IMR-90 (cell line): ENCODE data around the gene UNKL. TPM values are rescaled to one million over a fixed set of nuclear protein-coding genes. Genes with fewer than 3 reads are reported as not detected.

Source experiments
- ATAC-seq: fragments of 200-7000 bp; cut with Tn5 transposase; 2 replicates; pipeline ENCODE4 v1.9.1; 2020; ENCODE audit warnings: low read depth, mild to moderate bottlenecking, moderate library complexity
- BruUV-seq: library from RNA; stranded (reverse); fragments of 400-500 nt; replicated peaks from 2 replicates; lab custom pipeline; 2021; lab: Mats Ljungman, UMichigan
- CTCF ChIA-PET: fragments of 300-600 bp; formaldehyde crosslinking; extraction: SDS; loops from one replicate; lab custom pipeline; 2021; ENCODE audit warnings: antibody characterized with exemption; lab: Yijun Ruan, JAX
- POLR2A ChIA-PET: fragments of 300-600 bp; sonication (Branson Sonifier 250); formaldehyde crosslinking; loops from one replicate; lab custom pipeline; 2022; ENCODE audit warnings: antibody characterized with exemption; ENCODE audit not compliant: unreplicated experiment; lab: Charles Lee
- DNase-seq: peaks from one replicate; pipeline ENCODE4 v3.0.0; 2013
- H2AFZ ChIP-seq: replicated peaks from 2 replicates; pipeline ENCODE3; 2013; ENCODE audit warnings: low read length, mild to moderate bottlenecking; ENCODE audit not compliant: poor library complexity
- H2AK5ac ChIP-seq: 2 replicates; pipeline ENCODE4 v1.6.1; 2013; ENCODE audit warnings: low read depth, low read length, inconsistent platforms
- H2AK9ac ChIP-seq: replicated peaks from 2 replicates; pipeline ENCODE3; 2013; ENCODE audit warnings: mild to moderate bottlenecking, low read depth, low read length, moderate library complexity; ENCODE audit not compliant: poor library complexity
- H2BK120ac ChIP-seq: 2 replicates; pipeline ENCODE4 v1.6.1; 2013; ENCODE audit warnings: low read depth, low read length, inconsistent platforms
- H2BK15ac ChIP-seq: 3 replicates; pipeline ENCODE4 v1.6.1; 2013; ENCODE audit warnings: low read depth, low read length, inconsistent platforms
- H2BK20ac ChIP-seq: 2 replicates; pipeline ENCODE4 v1.6.1; 2013; ENCODE audit warnings: low read depth, mild to moderate bottlenecking, inconsistent platforms, low read length, moderate library complexity
- H2BK5ac ChIP-seq: 2 replicates; pipeline ENCODE4 v1.6.1; 2013; ENCODE audit warnings: mild to moderate bottlenecking, low read depth, low read length, inconsistent platforms; ENCODE audit not compliant: poor library complexity, severe bottlenecking
- H3K14ac ChIP-seq: replicated peaks from 2 replicates; pipeline ENCODE4 v1.6.1; 2013; ENCODE audit warnings: low read depth, low read length, inconsistent platforms
- H3K18ac ChIP-seq: 2 replicates; pipeline ENCODE4 v1.6.1; 2013; ENCODE audit warnings: low read depth, low read length, control low read depth
- H3K23ac ChIP-seq: 2 replicates; pipeline ENCODE4 v1.6.1; 2013; ENCODE audit warnings: low read depth, low read length, inconsistent platforms
- H3K27ac ChIP-seq: 2 replicates; pipeline ENCODE4 v1.5.1; 2013; ENCODE audit warnings: mild to moderate bottlenecking, control low read depth, low read length; ENCODE audit not compliant: insufficient read depth
- H3K27me3 ChIP-seq: 2 replicates; pipeline ENCODE4 v1.6.1; 2013; ENCODE audit warnings: low read length; ENCODE audit not compliant: control insufficient read depth, insufficient read depth
- H3K36me3 ChIP-seq: 2 replicates; pipeline ENCODE4 v1.6.1; 2013; ENCODE audit warnings: low read length, mixed read lengths; ENCODE audit not compliant: control insufficient read depth, insufficient read depth
- H3K4ac ChIP-seq: 2 replicates; pipeline ENCODE4 v1.6.1; 2013; ENCODE audit warnings: low read depth, low read length, inconsistent platforms
- H3K4me1 ChIP-seq: 2 replicates; pipeline ENCODE4 v1.6.1; 2013; ENCODE audit warnings: low read length, mixed read lengths; ENCODE audit not compliant: control insufficient read depth, insufficient read depth
- H3K4me2 ChIP-seq: 2 replicates; pipeline ENCODE4 v1.6.1; 2013; ENCODE audit warnings: low read depth, mild to moderate bottlenecking, control low read depth, low read length, moderate library complexity
- H3K4me3 ChIP-seq: 2 replicates; pipeline ENCODE4 v1.5.1; 2013; ENCODE audit warnings: low read depth, mild to moderate bottlenecking, control low read depth, low read length, moderate library complexity; ENCODE audit not compliant: insufficient read depth
- H3K56ac ChIP-seq: 2 replicates; pipeline ENCODE4 v1.6.1; 2013; ENCODE audit warnings: low read length, inconsistent platforms; ENCODE audit not compliant: insufficient read depth; ENCODE audit errors: extremely low read depth
- H3K79me1 ChIP-seq, 2 experiments: 2 replicates each; pipeline ENCODE4 v1.6.1; 2013; ENCODE audit warnings: low read length in 2 of 2, inconsistent platforms in 1 of 2, low read depth in 1 of 2
- H3K9ac ChIP-seq: 2 replicates; pipeline ENCODE4 v1.6.1; 2013; ENCODE audit warnings: low read depth, low read length, control low read depth
- H3K9me1 ChIP-seq: 2 replicates; pipeline ENCODE4 v1.6.1; 2013; ENCODE audit warnings: low read length, inconsistent platforms; ENCODE audit not compliant: insufficient read depth
- H3K9me3 ChIP-seq: 2 replicates; pipeline ENCODE4 v1.6.1; 2013; ENCODE audit warnings: low read length; ENCODE audit not compliant: control insufficient read depth, insufficient read depth
- H4K20me1 ChIP-seq: 2 replicates; pipeline ENCODE4 v1.6.1; 2013; ENCODE audit warnings: low read length, inconsistent platforms; ENCODE audit not compliant: insufficient read depth
- H4K5ac ChIP-seq: 2 replicates; pipeline ENCODE4 v1.6.1; 2013; ENCODE audit warnings: mild to moderate bottlenecking, low read depth, low read length, control low read depth
- H4K8ac ChIP-seq, 2 experiments: 2 replicates each; pipeline ENCODE4 v1.6.1; 2013; ENCODE audit warnings: low read depth in 2 of 2, low read length in 2 of 2, control low read depth in 1 of 2, inconsistent platforms in 1 of 2
- H4K91ac ChIP-seq: 2 replicates; pipeline ENCODE4 v1.6.1; 2013; ENCODE audit warnings: low read depth, low read length, inconsistent platforms; ENCODE audit not compliant: insufficient read depth
- MAFK ChIP-seq: IDR thresholded peaks from 2 replicates; pipeline ENCODE4 v1.6.1; 2012; ENCODE audit warnings: low read depth, low read length, improper control_type of control experiment
- MAZ ChIP-seq: IDR thresholded peaks from 2 replicates; pipeline ENCODE4 v1.6.1; 2012; ENCODE audit warnings: low read depth, mild to moderate bottlenecking, low read length, improper control_type of control experiment, moderate library complexity, borderline replicate concordance
- MXI1 ChIP-seq: IDR thresholded peaks from 2 replicates; pipeline ENCODE4 v1.6.1; 2012; ENCODE audit warnings: low read depth, mild to moderate bottlenecking, low read length, moderate library complexity, borderline replicate concordance
- NFE2L2 ChIP-seq: fragments of 150-350 bp; IDR thresholded peaks from 2 replicates; pipeline ENCODE4 v1.6.1; 2016; ENCODE audit warnings: low read depth, mild to moderate bottlenecking, low read length
- RFX5 ChIP-seq: IDR thresholded peaks from 2 replicates; pipeline ENCODE4 v1.8.0; 2012; ENCODE audit warnings: low read depth, mild to moderate bottlenecking, low read length, moderate library complexity
- WGBS, 2 experiments: methylation state at CpG; one replicate each; pipeline versions ENCODE4 v1.1.5 to v1.1.7; 2013; ENCODE audit warnings: missing lambda C conversion rate in 2 of 2; ENCODE audit not compliant: insufficient read length in 1 of 2; ENCODE audit errors: extremely low coverage in 2 of 2; 5-methylcytosine and 5-hydroxymethylcytosine counted together
- dilution Hi-C: fragments of 300-500 bp; cut with HindIII; formaldehyde crosslinking; loops from one replicate; pipeline ENCODE4 v1.14.3; 2018; ENCODE audit warnings: low sequenced_read_pairs; ENCODE audit not compliant: unreplicated experiment
- in situ Hi-C: fragments of 300-500 bp; cut with MboI; formaldehyde crosslinking; loops from 3 replicates; pipeline ENCODE4 v1.14.3; 2019; ENCODE audit warnings: low sequenced_read_pairs, inconsistent platforms, mixed read lengths
- intact Hi-C: fragments of 100-400 bp; cut with micrococcal nuclease; formaldehyde crosslinking; loops from 2 replicates; pipeline ENCODE4 v1.10.0; 2022
- polyA plus RNA-seq, 3 experiments: library from polyadenylated mRNA; depleted of rRNA; stranded (reverse); fragments of >200 nt; gene quantifications; 2 replicates each; pipeline ENCODE4 v1.2.3, GENCODE V29; 2012; ENCODE audit warnings: low replicate concordance in 1 of 3
- total RNA-seq: library from RNA; depleted of rRNA; stranded (reverse); fragments of >200 nt; gene quantifications from 2 replicates; pipeline ENCODE4 v1.2.3, GENCODE V29; 2012
- TF ChIP-seq, protein P1 (sequence below): fragments of 150-350 bp; IDR thresholded peaks from 2 replicates; pipeline ENCODE4 v1.6.1; 2017; ENCODE audit warnings: mild to moderate bottlenecking, antibody characterized with exemption, low read length, low read depth
- TF ChIP-seq, protein P2 (sequence below): conservative IDR thresholded peaks from 2 replicates; pipeline ENCODE4 v1.5.1; 2012; ENCODE audit warnings: mild to moderate bottlenecking, low read depth, low read length, improper control_type of control experiment

UNKL gene
- total and polyA plus RNA-seq, 2 of the 4 experiments (the other 2 are of a cell fraction) = 4.1 to 13.3 TPM

DNA sequence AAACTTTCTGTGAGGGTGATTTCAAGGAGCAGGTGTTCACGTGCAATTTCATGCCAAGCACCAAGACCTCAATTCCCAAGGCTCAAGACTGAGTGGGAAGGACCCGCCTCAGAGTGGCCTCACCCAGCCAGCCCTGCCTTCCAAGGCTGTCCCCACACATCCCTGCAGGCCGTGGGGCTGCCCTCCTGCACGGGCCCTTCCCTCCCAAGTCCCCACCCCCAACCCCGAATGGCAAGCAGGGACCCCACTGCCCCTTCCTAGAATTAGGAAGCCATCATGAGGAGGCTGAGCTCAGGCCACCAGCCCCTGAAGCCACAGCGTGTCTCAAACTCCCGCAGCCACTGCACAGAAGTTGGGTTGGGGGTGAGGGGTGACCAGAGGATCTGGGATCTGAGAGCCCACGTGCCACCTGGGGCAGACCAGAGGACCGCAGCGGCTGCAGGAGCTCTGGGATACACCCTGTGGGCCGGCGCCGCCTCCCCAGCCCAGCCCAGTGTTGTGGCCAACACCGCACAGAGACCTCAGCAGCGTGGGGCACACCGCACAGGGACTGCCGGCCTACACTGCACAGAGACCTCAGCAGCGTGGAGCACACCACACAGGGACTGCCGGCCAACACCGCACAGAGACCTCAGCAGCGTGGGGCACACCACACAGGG, 42.1 kb downstream of the UNKL start:
- no peak overlapping the region for H3K4me2 ChIP-seq
- dilution Hi-C loops (no loop called here), in situ Hi-C loops (no loop called here), intact Hi-C loops (no loop called here)
- ChIA-PET CTCF (no interaction called here), POLR2A (no interaction called here)
- no peak overlapping the region for H4K91ac ChIP-seq
- peaks cover 0 to 20% of the 10 kb centered on the region in 2 experiments; a peak in 3 of 4 replicates for H3K79me1 ChIP-seq
- H3K14ac ChIP-seq = no peak overlapping the region
- DNase-seq (no peak), ATAC-seq (no peak)
- no peaks in the 10 kb centered on the region for H3K9me3 ChIP-seq
- no peak overlapping the region for H2BK15ac ChIP-seq
- H3K9ac ChIP-seq = no peak overlapping the region
- no peak overlapping the region for H2AK9ac ChIP-seq
- no peaks in the 10 kb centered on the region; the same call in 1 of the 2 replicates for H4K20me1 ChIP-seq
- no peak overlapping the region for H2BK20ac ChIP-seq
- no peak overlapping the region for H3K56ac ChIP-seq
- H3K27ac ChIP-seq = no peak overlapping the region
- no peaks in the 10 kb centered on the region for H3K9me1 ChIP-seq
- no peak overlapping the region for H3K18ac ChIP-seq
- no peak overlapping the region for H3K4me3 ChIP-seq
- H3K27me3 ChIP-seq = no peaks in the 10 kb centered on the region
- no peaks in the 10 kb centered on the region for H3K4me1 ChIP-seq
- no peak overlapping the region for H3K4ac ChIP-seq
- H3K23ac ChIP-seq = no peak overlapping the region
- no peak overlapping the region for H2BK5ac ChIP-seq
- no peak overlapping the region for H4K5ac ChIP-seq
- H2AFZ ChIP-seq = no peak overlapping the region
- no peak for TF ChIP-seq MAFK
- TF ChIP-seq, protein P1, sequence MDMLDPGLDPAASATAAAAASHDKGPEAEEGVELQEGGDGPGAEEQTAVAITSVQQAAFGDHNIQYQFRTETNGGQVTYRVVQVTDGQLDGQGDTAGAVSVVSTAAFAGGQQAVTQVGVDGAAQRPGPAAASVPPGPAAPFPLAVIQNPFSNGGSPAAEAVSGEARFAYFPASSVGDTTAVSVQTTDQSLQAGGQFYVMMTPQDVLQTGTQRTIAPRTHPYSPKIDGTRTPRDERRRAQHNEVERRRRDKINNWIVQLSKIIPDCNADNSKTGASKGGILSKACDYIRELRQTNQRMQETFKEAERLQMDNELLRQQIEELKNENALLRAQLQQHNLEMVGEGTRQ = no peak
- TF ChIP-seq, protein P2, sequence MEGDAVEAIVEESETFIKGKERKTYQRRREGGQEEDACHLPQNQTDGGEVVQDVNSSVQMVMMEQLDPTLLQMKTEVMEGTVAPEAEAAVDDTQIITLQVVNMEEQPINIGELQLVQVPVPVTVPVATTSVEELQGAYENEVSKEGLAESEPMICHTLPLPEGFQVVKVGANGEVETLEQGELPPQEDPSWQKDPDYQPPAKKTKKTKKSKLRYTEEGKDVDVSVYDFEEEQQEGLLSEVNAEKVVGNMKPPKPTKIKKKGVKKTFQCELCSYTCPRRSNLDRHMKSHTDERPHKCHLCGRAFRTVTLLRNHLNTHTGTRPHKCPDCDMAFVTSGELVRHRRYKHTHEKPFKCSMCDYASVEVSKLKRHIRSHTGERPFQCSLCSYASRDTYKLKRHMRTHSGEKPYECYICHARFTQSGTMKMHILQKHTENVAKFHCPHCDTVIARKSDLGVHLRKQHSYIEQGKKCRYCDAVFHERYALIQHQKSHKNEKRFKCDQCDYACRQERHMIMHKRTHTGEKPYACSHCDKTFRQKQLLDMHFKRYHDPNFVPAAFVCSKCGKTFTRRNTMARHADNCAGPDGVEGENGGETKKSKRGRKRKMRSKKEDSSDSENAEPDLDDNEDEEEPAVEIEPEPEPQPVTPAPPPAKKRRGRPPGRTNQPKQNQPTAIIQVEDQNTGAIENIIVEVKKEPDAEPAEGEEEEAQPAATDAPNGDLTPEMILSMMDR = no peak
- TF ChIP-seq NFE2L2 = no peak
- no peak for TF ChIP-seq MXI1
- no peak for TF ChIP-seq RFX5
- TF ChIP-seq MAZ = no peak
- H2BK120ac ChIP-seq = no peak overlapping the region
- no peak overlapping the region for H4K8ac ChIP-seq
- peaks cover 28% of the 10 kb centered on the region for H3K36me3 ChIP-seq
- WGBS, 2 experiments = 100% methylated on average over 4 of the region's 21 CpGs; no CpG with 5 or more reads in 1 of the 2 experiments
- H2AK5ac ChIP-seq = no peak overlapping the region
- no TSS peak for BruUV-seq
